Neural crest cell (in vitro differentiated cells): Measurements from ENCODE around the gene DGUOK. TPM values are rescaled to one million over a fixed set of nuclear protein-coding genes. Genes with fewer than 3 reads are reported as not detected.

Experiments
- DNase-seq: peaks from one replicate; pipeline ENCODE4 v3.0.0; 2021; ENCODE audit warnings: low read depth, mixed read lengths, low spot score
- H3K27ac Mint-ChIP-seq: one replicate; pipeline ENCODE4 v1.8.0; 2021; ENCODE audit warnings: mild to moderate bottlenecking, mixed read lengths; ENCODE audit not compliant: unreplicated experiment
- H3K27me3 Mint-ChIP-seq: 2 replicates; pipeline ENCODE4 v1.8.0; 2021; ENCODE audit warnings: low read depth, mild to moderate bottlenecking, mixed read lengths
- H3K36me3 Mint-ChIP-seq: 2 replicates; pipeline ENCODE4 v1.8.0; 2021; ENCODE audit warnings: low read depth, mild to moderate bottlenecking, mixed read lengths
- H3K4me1 Mint-ChIP-seq: 2 replicates; pipeline ENCODE4 v1.8.0; 2021; ENCODE audit warnings: mixed read lengths
- H3K4me3 Mint-ChIP-seq: one replicate; pipeline ENCODE4 v1.8.0; 2021; ENCODE audit warnings: mild to moderate bottlenecking, mixed read lengths
- H3K9me3 Mint-ChIP-seq: 2 replicates; pipeline ENCODE4 v1.8.0; 2021; ENCODE audit warnings: mixed read lengths
- CTCF ChIP-seq: fragments of 200-600 bp; sonication (generic); conservative IDR thresholded peaks from 2 replicates; pipeline ENCODE4 v1.5.0; 2021; ENCODE audit warnings: antibody characterized with exemption, mild to moderate bottlenecking
- total RNA-seq: library from RNA; stranded (reverse); gene quantifications from 2 replicates; pipeline ENCODE4 v1.2.1, GENCODE V29; 2021

The DGUOK gene
- total RNA-seq, 1 donor from 2014 or later: 100 TPM

DNA sequence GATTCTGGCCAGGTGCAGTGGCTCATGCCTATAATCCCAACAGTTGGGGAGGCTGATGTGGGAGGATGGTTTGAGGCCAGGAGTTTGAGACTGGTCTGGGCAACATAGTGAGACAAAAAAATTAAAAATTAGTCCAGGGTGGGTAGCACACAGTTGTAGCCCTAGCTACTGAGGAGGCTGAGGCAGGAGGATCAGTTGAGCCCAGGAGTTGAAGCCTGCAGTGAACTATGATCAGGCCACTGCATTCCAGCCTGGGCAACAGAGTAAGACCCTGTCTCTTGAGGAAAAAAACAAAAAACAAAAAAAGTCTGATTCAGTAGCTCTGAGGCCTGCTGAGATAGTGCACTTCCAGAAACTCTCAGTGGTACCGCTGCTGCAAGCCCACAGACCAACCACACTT, 50.1 kb downstream of the DGUOK start:
- Mint-ChIP-seq H3K4me1 (peaks cover 14% of the 10 kb centered on the region), H3K27ac (no peak overlapping the region), H3K9me3 (no peaks in the 10 kb centered on the region), H3K27me3 (peaks cover 44% of the 10 kb centered on the region), H3K4me3 (peak overlapping the region; percentile 22), H3K36me3 (no peaks in the 10 kb centered on the region)
- DNase-seq: no peak
- TF ChIP-seq CTCF: no peak

DNA sequence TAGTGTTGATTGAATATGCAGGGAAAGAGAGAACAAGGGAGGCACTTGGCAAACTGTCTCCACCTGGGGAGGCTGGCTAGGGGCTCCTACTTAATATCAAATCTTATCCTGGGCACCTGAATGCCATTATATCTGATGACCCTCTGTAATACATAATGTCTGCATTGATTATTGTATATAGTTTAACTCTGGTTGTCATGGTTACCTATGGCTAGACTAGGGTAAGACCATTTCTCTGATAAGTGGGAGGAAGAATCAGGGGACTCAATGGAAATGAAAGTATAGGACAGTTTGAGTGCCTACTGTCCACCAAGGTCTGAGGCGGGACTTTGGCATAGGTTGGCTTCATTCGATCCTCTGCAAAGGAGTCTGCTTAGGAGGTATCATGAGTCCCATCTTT, 50.8 kb downstream of the DGUOK start:
- no peak for TF ChIP-seq CTCF
- Mint-ChIP-seq H3K36me3 (no peaks in the 10 kb centered on the region), H3K27ac (no peak overlapping the region), H3K4me3 (peak overlapping the region; percentile 32), H3K27me3 (peaks cover 50% of the 10 kb centered on the region), H3K4me1 (peaks cover 19% of the 10 kb centered on the region), H3K9me3 (no peaks in the 10 kb centered on the region)
- no peak for DNase-seq

- H3K4me3 Mint-ChIP-seq: no peak overlapping the region
- no peaks in the 10 kb centered on the region for H3K36me3 Mint-ChIP-seq
- no peaks in the 10 kb centered on the region for H3K9me3 Mint-ChIP-seq
- DNase-seq: no peak
- no peak for TF ChIP-seq CTCF
- H3K4me1 Mint-ChIP-seq: peaks cover 32% of the 10 kb centered on the region
- peaks cover 62% of the 10 kb centered on the region for H3K27me3 Mint-ChIP-seq
- H3K27ac Mint-ChIP-seq: no peak overlapping the region
Measured at GRCh38 chr2:73979021-73979420, 52.3 kb downstream of the DGUOK start.

DNA sequence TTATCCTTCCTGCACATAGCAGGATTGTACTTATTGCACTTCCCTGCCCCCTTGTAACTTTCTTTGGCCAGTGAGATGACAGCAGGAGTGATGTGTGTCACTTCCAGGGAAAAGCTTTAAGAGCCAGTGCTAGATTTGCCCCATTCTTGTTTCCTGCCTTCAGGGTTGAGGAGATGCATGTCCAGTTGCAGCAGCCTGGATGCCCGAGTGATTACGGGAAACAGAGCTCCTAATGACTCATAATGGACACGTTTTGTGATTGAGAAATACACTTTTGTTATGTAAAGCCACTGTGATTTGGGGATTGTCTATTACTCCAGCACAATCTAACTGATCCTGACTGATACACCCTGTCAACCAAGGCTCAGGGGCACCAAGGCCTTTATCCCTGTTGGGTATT, 53.0 kb downstream of the DGUOK start:
- no peaks in the 10 kb centered on the region for H3K9me3 Mint-ChIP-seq
- H3K27ac Mint-ChIP-seq: no peak overlapping the region
- peaks cover 32% of the 10 kb centered on the region for H3K4me1 Mint-ChIP-seq
- H3K36me3 Mint-ChIP-seq: no peaks in the 10 kb centered on the region
- no peak for TF ChIP-seq CTCF
- H3K27me3 Mint-ChIP-seq: peaks cover 62% of the 10 kb centered on the region
- H3K4me3 Mint-ChIP-seq: no peak overlapping the region
- DNase-seq: no peak

DNA sequence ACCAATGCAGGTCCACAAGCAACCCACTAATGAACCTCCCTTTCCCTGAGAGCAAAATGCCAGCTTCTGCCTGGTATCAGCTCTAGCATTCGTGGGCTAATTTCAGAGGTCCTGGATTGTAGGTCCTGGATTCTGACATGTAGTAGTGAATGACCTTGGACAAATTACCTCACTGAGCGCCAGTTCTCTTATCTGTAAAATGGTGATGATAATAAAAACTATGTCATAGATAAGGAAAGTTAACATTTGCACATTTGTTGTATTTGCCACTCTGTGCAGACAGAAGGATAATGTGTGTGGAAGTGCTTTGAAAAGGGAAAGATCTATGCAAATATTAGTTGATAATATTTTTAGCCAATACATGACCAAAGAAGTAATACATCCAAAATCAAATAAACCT, 53.9 kb downstream of the DGUOK start:
- DNase-seq: no peak
- Mint-ChIP-seq H3K27ac (no peak overlapping the region), H3K4me1 (peaks cover 32% of the 10 kb centered on the region), H3K27me3 (peaks cover 62% of the 10 kb centered on the region), H3K9me3 (no peaks in the 10 kb centered on the region), H3K36me3 (no peaks in the 10 kb centered on the region), H3K4me3 (peak overlapping the region; percentile 82)
- TF ChIP-seq CTCF: no peak
